Measurements from ENCODE around the gene SYPL1.
A peak's percentile ranks its signal among the peaks of the same experiment; 100 is the strongest.

SYPL1 gene

GRCh38 chr7:106121189-106121810 is 9.2 kb upstream of the SYPL1 start:
- DNase-seq, result no peak

DNA sequence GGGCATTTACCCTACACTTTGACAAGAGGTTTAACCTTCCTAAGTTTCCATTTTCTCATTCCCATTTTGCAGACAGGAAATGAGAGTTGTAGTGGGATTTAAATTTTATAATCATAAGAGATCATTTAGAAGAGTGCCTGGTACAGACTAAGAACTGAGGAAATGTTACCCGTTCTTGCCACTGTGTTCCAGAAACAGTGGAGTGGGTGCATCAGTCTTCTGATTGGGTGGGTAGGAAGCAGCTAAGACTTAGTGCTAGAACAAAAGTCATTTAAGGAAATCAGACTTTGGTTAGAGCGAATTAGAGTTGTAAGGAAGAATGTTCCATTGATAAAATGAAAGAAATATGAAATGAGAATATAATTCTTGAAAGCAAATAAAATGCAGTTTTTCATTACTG is 8.4 kb upstream of the SYPL1 start:
- no peak for DNase-seq

- DNase-seq, result no peak
Observed at GRCh38 chr7:106119719-106120118, 7.6 kb upstream of the SYPL1 start.

GRCh38 chr7:106117786-106118544 is 5.9 kb upstream of the SYPL1 start:
- DNase-seq, result no peak

DNA sequence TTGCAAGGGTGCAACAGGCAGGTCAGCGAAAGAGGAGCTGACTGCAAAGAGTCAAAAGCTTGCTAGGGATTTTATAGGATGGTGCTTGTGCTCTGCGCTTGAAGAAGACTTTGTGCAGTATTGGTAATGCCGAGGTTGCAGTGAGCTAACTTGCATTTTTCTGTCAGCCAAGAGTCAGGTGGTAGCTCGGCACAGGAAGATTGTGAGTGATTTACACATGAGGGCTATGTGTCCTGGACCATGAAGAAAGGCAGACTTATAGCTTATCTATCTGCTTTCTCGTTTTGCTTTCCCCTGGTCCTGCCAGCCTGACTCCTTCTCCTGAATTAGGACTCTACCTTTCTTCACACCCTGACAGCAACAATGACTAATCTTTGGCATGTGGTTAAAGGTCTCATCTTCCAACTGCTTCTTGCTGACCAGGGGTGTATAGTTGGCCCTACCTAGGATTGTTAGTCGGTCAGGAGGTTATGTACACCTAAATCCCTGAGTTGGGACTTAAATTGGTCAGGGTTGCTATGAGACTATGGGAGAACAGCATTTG is 4.1 kb upstream of the SYPL1 start:
- no peak for DNase-seq

DNA sequence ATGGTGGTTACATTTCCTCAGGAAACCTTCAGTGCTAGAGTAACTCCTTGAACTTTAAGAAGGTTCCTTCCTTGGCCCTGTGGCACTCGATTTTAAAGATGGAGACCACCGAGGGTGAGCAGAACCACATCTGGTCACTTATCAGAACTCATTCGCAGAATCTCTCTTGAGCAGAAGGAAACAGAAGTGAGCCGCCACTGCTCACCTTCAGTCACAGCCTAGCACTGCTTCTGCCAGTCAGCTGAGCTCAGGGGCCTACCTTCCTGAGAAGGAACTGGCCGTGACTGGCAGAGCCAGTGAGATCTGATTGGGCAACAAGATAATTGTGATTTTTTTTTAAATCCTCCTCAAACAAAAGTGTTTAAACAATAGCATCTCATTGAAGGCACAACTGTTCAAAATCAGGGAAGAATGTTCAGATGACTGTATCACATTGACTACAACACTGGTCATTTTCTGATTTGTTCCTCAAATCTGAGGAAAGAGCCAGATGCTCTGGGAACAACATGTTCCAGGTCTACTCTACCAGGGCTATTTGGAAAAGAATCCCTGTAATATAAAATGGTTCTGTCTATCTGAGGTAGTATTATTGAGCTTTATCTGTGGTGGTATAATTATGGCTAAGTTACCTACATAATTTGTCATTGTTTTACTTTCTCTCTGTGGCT is 2.7 kb upstream of the SYPL1 start:
- no peak for DNase-seq

DNA sequence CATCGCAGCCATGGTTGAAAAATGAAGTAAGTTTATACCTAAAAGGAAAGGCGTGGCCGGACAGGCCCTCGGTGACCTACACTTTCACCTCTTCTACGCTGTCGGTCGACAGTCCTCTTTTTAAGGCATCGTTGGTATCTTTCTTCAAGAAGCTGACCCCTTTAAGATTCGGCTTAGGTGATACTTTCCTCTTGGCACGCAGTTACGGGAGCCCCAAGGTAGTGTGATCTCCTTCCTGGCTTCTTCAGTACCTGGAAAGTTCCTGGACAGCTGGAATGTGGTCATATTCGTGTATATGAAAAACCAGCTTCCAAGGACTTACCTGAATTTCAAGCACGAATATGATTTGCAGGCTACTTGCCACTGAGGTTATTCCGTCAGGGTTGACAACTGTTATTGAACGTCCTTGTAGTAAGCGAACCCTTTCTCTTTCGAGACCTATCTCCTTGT is 885 bp upstream of the SYPL1 start:
- DNase-seq, result no peak

- DNase-seq, result peak in 7 of 14 donors; percentile 50 to 90 (median 72)
Observed at GRCh38 chr7:106111655-106112117, 426 bp downstream of the SYPL1 start.

- peak in 1 of 14 donors; percentile 53 for DNase-seq
Observed at GRCh38 chr7:106110885-106111654, 1.0 kb downstream of the SYPL1 start.

DNA sequence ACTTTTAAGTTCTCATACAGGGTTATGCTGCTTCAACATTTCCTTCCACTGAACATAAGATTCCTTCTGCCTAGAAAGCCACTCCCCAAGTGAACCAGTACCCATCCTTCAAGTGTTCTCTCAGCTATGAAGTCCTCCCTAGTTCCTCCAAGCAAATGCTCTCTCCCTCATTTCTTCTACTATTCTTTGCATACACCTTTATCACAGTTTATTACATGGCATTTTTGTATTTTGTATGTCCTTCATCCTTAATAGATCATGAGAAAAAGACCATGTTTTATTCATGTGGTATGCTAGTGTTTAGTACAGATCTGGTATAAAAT is 1.9 kb downstream of the SYPL1 start:
- peak in 1 of 14 donors; percentile 17 for DNase-seq

DNA sequence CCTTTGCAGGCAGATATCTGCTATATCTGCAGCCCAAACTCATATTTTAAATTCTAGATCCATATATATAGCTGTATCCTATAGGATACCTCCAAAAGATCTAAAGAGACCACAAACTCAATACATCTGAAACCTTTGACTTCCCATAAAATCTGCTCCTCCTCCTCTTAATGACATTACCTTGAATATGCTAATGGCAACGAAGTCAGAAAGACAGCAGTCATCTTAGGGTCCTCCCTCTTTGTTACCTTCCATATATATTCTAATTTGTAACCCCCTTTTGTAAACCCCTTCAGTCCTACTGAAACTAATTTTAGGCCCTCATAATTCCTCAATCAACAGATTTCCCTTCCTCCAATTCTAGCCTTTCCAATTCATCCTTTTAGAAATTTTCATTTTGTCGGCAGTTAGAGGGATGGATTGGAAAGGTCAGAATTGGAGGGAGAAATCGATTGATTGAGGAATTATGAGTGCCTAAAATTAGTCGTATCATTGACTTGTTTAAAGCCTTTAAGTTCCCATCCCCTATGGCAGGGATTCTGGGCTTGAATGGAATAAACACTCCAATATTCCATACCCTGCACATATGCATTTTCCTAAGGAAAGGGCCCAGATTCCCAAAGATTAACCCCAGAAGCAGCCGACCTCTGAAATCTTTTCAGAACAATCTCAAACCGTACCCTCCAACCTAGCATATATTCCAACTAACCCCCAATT is 2.4 kb downstream of the SYPL1 start:
- no peak for DNase-seq

- DNase-seq, result no peak
Observed at GRCh38 chr7:106108991-106109390, 3.1 kb downstream of the SYPL1 start.

DNA sequence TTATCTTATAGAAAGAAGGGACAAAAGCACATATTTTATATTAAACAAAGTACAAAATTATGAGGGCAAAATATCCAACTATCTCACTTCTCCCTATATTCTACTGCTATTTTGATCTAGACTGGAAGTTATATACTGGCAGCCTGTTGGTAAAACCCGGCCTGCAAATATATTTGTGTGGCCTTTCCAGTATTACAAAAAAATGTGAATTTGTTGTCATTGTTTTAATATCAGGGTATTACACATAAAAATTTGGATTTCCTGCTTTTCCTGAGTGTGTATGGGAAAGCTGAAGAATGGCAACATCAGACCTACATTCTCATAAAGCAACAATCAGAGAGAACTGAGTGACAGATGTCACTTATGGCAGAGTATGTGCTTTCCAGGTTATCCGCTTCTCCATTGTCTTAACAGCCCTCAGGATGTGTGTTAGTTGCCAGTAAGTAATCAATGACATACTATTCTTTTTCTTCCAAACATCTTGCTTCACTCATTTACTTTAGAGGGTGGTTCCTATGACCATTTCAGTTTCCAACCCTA is 7.3 kb downstream of the SYPL1 start:
- DNase-seq, result no peak

DNA sequence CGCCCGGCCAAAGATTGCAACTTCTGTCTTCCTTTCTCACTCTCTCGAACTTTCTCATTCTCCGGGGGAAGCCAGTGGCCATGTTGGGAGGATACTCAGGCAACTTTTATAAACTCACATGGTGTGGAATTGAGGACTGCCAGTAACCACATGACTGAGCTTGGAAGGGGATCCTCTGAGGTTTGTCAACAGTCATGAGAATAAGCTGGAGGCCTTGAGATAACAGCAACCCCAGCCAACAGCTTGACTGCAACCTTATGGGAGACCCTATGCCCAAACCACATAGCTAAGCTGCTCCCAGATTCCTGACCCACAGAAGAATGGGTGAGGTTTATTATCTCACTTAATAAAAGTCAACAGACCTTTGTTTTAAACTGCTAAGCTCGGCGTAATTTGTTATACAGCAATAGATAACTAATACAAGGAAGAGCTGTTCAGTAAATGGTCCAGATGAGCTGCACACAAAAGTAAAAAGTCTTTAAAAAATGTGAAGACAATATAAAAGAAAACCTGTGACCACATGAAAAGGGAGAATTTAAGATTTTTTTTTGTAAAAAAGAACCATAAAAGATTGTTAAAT is 9.6 kb downstream of the SYPL1 start:
- DNase-seq, result no peak

- no peak for DNase-seq
Observed at GRCh38 chr7:106101726-106102125, 10.4 kb downstream of the SYPL1 start.

- no peak for DNase-seq
Observed at GRCh38 chr7:106100863-106101629, 11.1 kb downstream of the SYPL1 start.

DNA sequence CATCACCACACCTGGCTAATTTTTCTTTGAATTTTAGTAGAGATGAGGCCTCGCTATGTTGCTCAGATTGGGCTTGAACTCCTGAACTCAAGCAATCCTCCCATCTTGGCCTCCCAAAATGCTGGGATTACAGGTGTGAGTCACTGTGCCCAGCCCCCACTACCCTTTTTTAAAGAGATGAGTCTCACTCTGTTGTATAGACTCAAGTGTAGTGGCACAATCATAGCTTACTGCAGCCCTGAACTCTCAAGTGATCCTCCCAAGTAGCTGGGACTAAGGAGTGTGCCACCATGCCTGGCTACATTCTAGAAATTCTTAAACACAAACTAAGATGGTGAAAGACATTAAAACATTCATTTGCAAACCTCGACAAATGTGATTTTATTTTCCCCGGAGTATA is 12.6 kb downstream of the SYPL1 start:
- no peak for DNase-seq

DNA sequence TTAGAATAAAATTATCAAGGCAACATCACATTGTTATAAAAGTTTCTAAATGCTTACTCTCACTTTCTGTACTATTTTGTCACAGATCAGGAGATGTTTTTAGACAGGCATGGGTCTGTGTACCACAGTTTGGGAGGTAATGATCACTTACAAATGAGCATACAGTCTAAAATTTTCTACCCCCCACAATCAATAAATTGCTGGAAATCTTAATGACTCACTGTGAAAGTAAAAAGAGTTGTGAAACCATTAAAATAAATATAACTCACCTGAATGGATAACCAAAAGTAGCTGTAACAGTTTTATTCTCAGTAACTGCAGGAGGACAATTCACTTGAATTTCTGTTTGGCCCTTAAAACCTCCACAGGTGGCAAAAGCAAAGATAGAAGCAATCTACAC is 13.2 kb downstream of the SYPL1 start:
- DNase-seq, result no peak

GRCh38 chr7:106095634-106096033 is 16.5 kb downstream of the SYPL1 start:
- DNase-seq, result no peak

GRCh38 chr7:106094780-106095179 is 17.3 kb downstream of the SYPL1 start:
- DNase-seq, result no peak
